ENCODE measurements around the gene RNGTT. TPM values are rescaled to one million over a fixed set of nuclear protein-coding genes. Genes with fewer than 3 reads are reported as not detected.

The RNGTT gene
- total and polyA plus RNA-seq, 2 donors: 11.2 to 23.2 TPM

DNA sequence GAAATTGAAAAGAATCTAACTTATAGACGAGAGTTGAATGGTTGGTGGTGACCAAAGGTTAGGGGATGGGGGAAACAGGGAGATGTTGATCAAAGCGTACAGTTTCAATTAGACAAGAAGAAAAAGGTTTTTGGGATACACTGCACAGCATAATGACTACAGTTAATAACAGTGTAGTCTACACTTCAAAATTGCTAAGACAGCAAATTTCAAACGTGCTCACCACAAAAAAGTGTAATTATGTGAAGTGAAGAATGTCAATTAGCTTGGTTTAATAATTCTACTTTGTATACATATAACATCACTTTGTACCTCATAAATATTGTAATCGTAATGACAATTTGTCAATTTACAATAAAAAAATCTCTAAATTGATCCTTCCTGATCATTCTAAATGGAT is 267.5 kb downstream of the RNGTT start:
- Histone ChIP-seq H3K27ac (ENCODE audit: low read depth in 1 of 2, low read length in 1 of 2) (no peak overlapping the region), H3K27me3 (ENCODE audit: control insufficient read depth in 2 of 2, insufficient read depth in 1 of 2, low read length in 1 of 2) (no peaks in the 10 kb centered on the region), H3K9me3 (ENCODE audit: control insufficient read depth in 2 of 2, insufficient read depth in 1 of 2, low read length in 1 of 2) (no peaks in the 10 kb centered on the region), H3K4me3 (ENCODE audit: low read length in 2 of 2) (no peak overlapping the region), H3K36me3 (ENCODE audit: control insufficient read depth in 2 of 2, insufficient read depth in 2 of 2, low read length in 1 of 2) (no peaks in the 10 kb centered on the region), H3K4me1 (ENCODE audit: control insufficient read depth in 2 of 2, insufficient read depth in 2 of 2, low read length in 2 of 2) (no peaks in the 10 kb centered on the region)
- no peak for DNase-seq (ENCODE audit: low read depth in 6 of 9, low spot score in 9 of 9)
- 98% methylated on average over 4 of the region's 4 CpGs for WGBS

- WGBS: 95% methylated on average over 3 of the region's 3 CpGs
- no peaks in the 10 kb centered on the region for H3K36me3 ChIP-seq (ENCODE audit: control insufficient read depth in 2 of 2, insufficient read depth in 2 of 2, low read length in 1 of 2)
Observed at GRCh38 chr6:88683734-88684133, 279.7 kb downstream of the RNGTT start.

DNA sequence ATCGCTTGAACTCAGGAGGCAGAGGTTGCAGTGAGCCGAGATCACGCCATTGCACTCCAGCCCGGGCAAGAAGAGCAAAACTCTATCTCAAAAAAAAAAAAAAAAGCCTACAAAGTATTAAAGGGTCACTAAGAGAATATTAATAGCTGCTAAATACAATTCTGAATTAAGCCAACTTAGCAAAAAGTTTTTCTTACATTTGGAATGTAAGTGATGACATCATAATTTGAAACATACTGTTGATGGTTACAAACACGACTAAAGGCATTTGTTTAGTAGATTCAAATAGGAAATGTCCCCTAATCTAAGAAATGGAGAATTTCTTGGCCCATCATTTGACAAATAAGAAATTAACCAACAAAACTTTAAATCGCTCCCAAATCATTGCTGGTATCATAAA is 282.8 kb downstream of the RNGTT start:
- DNase-seq (ENCODE audit: low read depth in 6 of 9, low spot score in 9 of 9): no peak
- H3K27ac ChIP-seq (ENCODE audit: low read depth in 1 of 2, low read length in 1 of 2): no peak overlapping the region
- WGBS: 97% methylated on average over 6 of the region's 6 CpGs
- no peaks in the 10 kb centered on the region for H3K27me3 ChIP-seq (ENCODE audit: control insufficient read depth in 2 of 2, insufficient read depth in 1 of 2, low read length in 1 of 2)
- no peaks in the 10 kb centered on the region for H3K9me3 ChIP-seq (ENCODE audit: control insufficient read depth in 2 of 2, insufficient read depth in 1 of 2, low read length in 1 of 2)
- no peaks in the 10 kb centered on the region for H3K4me1 ChIP-seq (ENCODE audit: control insufficient read depth in 2 of 2, insufficient read depth in 2 of 2, low read length in 2 of 2)
- peaks cover 0 to 3% of the 10 kb centered on the region in 2 donors for H3K36me3 ChIP-seq (ENCODE audit: control insufficient read depth in 2 of 2, insufficient read depth in 2 of 2, low read length in 1 of 2)
- H3K4me3 ChIP-seq (ENCODE audit: low read length in 2 of 2): no peak overlapping the region

More at GRCh38 chr6:88683734-88684133, 279.7 kb downstream of the RNGTT start:
- Histone ChIP-seq H3K4me3 (ENCODE audit: low read length in 2 of 2) (no peak overlapping the region), H3K4me1 (ENCODE audit: control insufficient read depth in 2 of 2, insufficient read depth in 2 of 2, low read length in 2 of 2) (no peaks in the 10 kb centered on the region), H3K27me3 (ENCODE audit: control insufficient read depth in 2 of 2, insufficient read depth in 1 of 2, low read length in 1 of 2) (no peaks in the 10 kb centered on the region), H3K9me3 (ENCODE audit: control insufficient read depth in 2 of 2, insufficient read depth in 1 of 2, low read length in 1 of 2) (no peaks in the 10 kb centered on the region), H3K27ac (ENCODE audit: low read depth in 1 of 2, low read length in 1 of 2) (no peak overlapping the region)
- DNase-seq (ENCODE audit: low read depth in 6 of 9, low spot score in 9 of 9): no peak

DNA sequence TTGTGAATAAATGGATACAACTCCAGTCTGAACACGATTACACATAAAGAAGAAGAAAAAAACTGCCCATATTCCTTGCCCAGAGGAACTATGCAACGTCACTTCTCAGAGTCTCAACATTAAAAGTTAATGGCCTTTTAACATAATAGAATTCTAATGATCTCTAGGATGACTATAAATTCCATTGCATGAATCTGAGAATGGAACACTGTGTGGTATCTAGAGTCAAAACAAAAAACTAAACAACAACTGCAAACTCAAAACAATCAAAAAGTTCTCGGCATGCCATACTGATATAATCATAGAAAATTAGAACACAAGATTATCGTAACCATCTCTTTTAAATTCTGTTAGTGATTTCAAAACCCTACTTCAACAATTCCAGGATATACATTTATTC is 283.6 kb downstream of the RNGTT start:
- Histone ChIP-seq H3K4me1 (ENCODE audit: control insufficient read depth in 2 of 2, insufficient read depth in 2 of 2, low read length in 2 of 2) (no peaks in the 10 kb centered on the region), H3K36me3 (ENCODE audit: control insufficient read depth in 2 of 2, insufficient read depth in 2 of 2, low read length in 1 of 2) (peaks cover 0 to 3% of the 10 kb centered on the region in 2 donors), H3K27ac (ENCODE audit: low read depth in 1 of 2, low read length in 1 of 2) (no peak overlapping the region), H3K9me3 (ENCODE audit: control insufficient read depth in 2 of 2, insufficient read depth in 1 of 2, low read length in 1 of 2) (no peaks in the 10 kb centered on the region), H3K27me3 (ENCODE audit: control insufficient read depth in 2 of 2, insufficient read depth in 1 of 2, low read length in 1 of 2) (no peaks in the 10 kb centered on the region), H3K4me3 (ENCODE audit: low read length in 2 of 2) (no peak overlapping the region)
- WGBS: 98% methylated on average over 4 of the region's 4 CpGs
- DNase-seq (ENCODE audit: low read depth in 6 of 9, low spot score in 9 of 9): no peak

DNA sequence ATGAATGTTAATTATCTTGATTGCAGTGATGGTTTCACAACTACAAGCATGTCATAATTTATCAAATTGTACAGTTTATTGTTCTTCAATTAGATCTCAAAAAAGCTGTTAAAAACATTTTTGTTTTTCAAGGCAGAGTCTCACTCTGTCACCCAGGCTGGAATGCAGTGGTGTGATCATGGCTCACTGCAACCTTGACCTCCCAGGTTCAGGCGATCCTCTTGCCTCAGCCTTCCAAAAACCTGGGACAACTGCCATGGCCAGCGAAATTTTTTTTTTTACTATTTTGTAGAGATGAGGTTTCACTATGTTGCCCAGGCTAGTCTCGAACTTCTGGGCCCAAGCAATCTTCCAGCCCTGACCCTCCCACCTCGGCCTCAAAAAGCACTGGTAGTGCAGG is 286.1 kb downstream of the RNGTT start:
- H3K4me3 ChIP-seq (ENCODE audit: low read length in 2 of 2): no peak overlapping the region
- no peak for DNase-seq (ENCODE audit: low read depth in 6 of 9, low spot score in 9 of 9)
- H3K9me3 ChIP-seq (ENCODE audit: control insufficient read depth in 2 of 2, insufficient read depth in 1 of 2, low read length in 1 of 2): no peaks in the 10 kb centered on the region
- no peak overlapping the region for H3K27ac ChIP-seq (ENCODE audit: low read depth in 1 of 2, low read length in 1 of 2)
- H3K4me1 ChIP-seq (ENCODE audit: control insufficient read depth in 2 of 2, insufficient read depth in 2 of 2, low read length in 2 of 2): no peaks in the 10 kb centered on the region
- peaks cover 0 to 3% of the 10 kb centered on the region in 2 donors for H3K36me3 ChIP-seq (ENCODE audit: control insufficient read depth in 2 of 2, insufficient read depth in 2 of 2, low read length in 1 of 2)
- 96% methylated on average over 4 of the region's 4 CpGs for WGBS
- no peaks in the 10 kb centered on the region for H3K27me3 ChIP-seq (ENCODE audit: control insufficient read depth in 2 of 2, insufficient read depth in 1 of 2, low read length in 1 of 2)

DNA sequence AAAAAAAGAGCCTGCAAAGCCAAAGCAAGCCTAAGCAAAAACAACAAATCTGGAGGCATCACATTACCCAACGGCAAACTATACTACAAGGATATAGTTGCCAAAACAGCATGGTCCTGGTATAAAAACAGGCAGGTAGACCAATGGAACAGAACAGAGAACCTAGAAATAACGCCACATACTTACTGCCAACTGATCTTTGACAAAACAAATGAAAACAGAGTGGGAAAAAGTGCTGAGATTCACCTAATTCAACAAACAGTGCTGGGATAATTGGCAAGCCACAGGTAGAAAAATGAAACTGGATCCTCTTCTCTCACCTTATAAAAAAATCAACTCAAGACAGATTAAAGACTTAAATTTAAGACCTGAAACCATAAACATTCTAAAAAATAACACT is 291.8 kb downstream of the RNGTT start:
- Histone ChIP-seq H3K4me1 (ENCODE audit: control insufficient read depth in 2 of 2, insufficient read depth in 2 of 2, low read length in 2 of 2) (no peaks in the 10 kb centered on the region), H3K27ac (ENCODE audit: low read depth in 1 of 2, low read length in 1 of 2) (no peak overlapping the region), H3K36me3 (ENCODE audit: control insufficient read depth in 2 of 2, insufficient read depth in 2 of 2, low read length in 1 of 2) (peaks cover 7% of the 10 kb centered on the region in 2 donors), H3K4me3 (ENCODE audit: low read length in 2 of 2) (no peak overlapping the region), H3K9me3 (ENCODE audit: control insufficient read depth in 2 of 2, insufficient read depth in 1 of 2, low read length in 1 of 2) (peaks cover 8 to 21% of the 10 kb centered on the region in 2 donors), H3K27me3 (ENCODE audit: control insufficient read depth in 2 of 2, insufficient read depth in 1 of 2, low read length in 1 of 2) (no peaks in the 10 kb centered on the region)
- no peak for DNase-seq (ENCODE audit: low read depth in 6 of 9, low spot score in 9 of 9)
- WGBS: 75% methylated on average over 2 of the region's 2 CpGs

GRCh38 chr6:88670369-88670768 is 293.0 kb downstream of the RNGTT start:
- peak in 1 of 9 donors; percentile 10 for DNase-seq (ENCODE audit: low read depth in 6 of 9, low spot score in 9 of 9)
- Histone ChIP-seq H3K27me3 (ENCODE audit: control insufficient read depth in 2 of 2, insufficient read depth in 1 of 2, low read length in 1 of 2) (no peaks in the 10 kb centered on the region), H3K36me3 (ENCODE audit: control insufficient read depth in 2 of 2, insufficient read depth in 2 of 2, low read length in 1 of 2) (peaks cover 10% of the 10 kb centered on the region in 2 donors), H3K4me1 (ENCODE audit: control insufficient read depth in 2 of 2, insufficient read depth in 2 of 2, low read length in 2 of 2) (no peaks in the 10 kb centered on the region), H3K27ac (ENCODE audit: low read depth in 1 of 2, low read length in 1 of 2) (no peak overlapping the region), H3K4me3 (ENCODE audit: low read length in 2 of 2) (no peak overlapping the region), H3K9me3 (ENCODE audit: control insufficient read depth in 2 of 2, insufficient read depth in 1 of 2, low read length in 1 of 2) (peaks cover 8 to 25% of the 10 kb centered on the region in 2 donors)
- WGBS: 98% methylated on average over 3 of the region's 3 CpGs

- WGBS: 98% methylated on average over 4 of the region's 4 CpGs
Observed at GRCh38 chr6:88669475-88669874, 293.9 kb downstream of the RNGTT start.

DNA sequence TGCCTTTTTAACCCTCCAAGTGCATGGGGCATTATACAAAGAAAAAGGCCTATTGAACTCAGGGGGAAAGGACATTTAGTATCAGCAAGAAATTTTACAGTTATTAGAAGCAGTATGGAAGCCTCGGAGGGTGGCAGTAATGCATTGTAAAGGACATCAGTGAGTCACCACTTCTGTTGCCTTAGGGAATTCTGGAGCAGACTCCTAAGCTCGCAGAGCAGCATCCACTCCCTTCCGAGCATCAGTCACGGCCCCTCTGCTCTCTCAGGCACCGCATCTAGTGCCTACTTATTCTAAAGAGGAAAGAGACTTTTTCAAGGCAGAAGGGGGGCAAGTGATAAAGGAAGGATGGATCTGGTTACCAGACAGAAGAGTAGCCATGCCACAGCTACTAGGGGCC is 296.5 kb downstream of the RNGTT start:
- no peaks in the 10 kb centered on the region for H3K27me3 ChIP-seq (ENCODE audit: control insufficient read depth in 2 of 2, insufficient read depth in 1 of 2, low read length in 1 of 2)
- no peak overlapping the region for H3K4me3 ChIP-seq (ENCODE audit: low read length in 2 of 2)
- no peaks in the 10 kb centered on the region for H3K4me1 ChIP-seq (ENCODE audit: control insufficient read depth in 2 of 2, insufficient read depth in 2 of 2, low read length in 2 of 2)
- peaks cover 10% of the 10 kb centered on the region in 2 donors for H3K36me3 ChIP-seq (ENCODE audit: control insufficient read depth in 2 of 2, insufficient read depth in 2 of 2, low read length in 1 of 2)
- DNase-seq (ENCODE audit: low read depth in 6 of 9, low spot score in 9 of 9): no peak
- H3K27ac ChIP-seq (ENCODE audit: low read depth in 1 of 2, low read length in 1 of 2): no peak overlapping the region
- 97% methylated on average over 5 of the region's 5 CpGs for WGBS
- peaks cover 9 to 41% of the 10 kb centered on the region in 2 donors for H3K9me3 ChIP-seq (ENCODE audit: control insufficient read depth in 2 of 2, insufficient read depth in 1 of 2, low read length in 1 of 2)

More at GRCh38 chr6:88669475-88669874, 293.9 kb downstream of the RNGTT start:
- Histone ChIP-seq H3K27ac (ENCODE audit: low read depth in 1 of 2, low read length in 1 of 2) (no peak overlapping the region), H3K4me1 (ENCODE audit: control insufficient read depth in 2 of 2, insufficient read depth in 2 of 2, low read length in 2 of 2) (no peaks in the 10 kb centered on the region), H3K9me3 (ENCODE audit: control insufficient read depth in 2 of 2, insufficient read depth in 1 of 2, low read length in 1 of 2) (peaks cover 8 to 33% of the 10 kb centered on the region in 2 donors), H3K36me3 (ENCODE audit: control insufficient read depth in 2 of 2, insufficient read depth in 2 of 2, low read length in 1 of 2) (peaks cover 10% of the 10 kb centered on the region in 2 donors), H3K4me3 (ENCODE audit: low read length in 2 of 2) (no peak overlapping the region), H3K27me3 (ENCODE audit: control insufficient read depth in 2 of 2, insufficient read depth in 1 of 2, low read length in 1 of 2) (no peaks in the 10 kb centered on the region)
- DNase-seq (ENCODE audit: low read depth in 6 of 9, low spot score in 9 of 9): no peak

DNA sequence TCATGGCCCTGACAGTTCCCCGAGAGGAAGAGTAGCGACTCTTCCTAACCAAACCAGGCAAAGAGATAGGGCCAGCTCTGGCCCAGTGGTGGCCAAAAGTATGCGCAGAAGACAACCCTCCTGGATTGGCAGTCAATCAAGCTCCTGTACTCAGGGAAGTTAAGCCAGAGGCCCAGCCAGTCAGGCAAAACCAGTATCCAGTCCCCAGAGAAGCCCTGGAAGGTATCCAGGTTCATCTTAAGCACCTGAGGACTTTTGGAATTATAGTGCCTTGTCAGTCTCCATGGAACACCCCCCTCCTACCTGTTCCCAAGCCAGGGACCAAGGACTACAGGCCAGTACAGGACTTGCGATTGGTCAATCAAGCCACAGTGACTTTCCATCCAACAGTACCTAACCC is 298.3 kb downstream of the RNGTT start:
- Histone ChIP-seq H3K27me3 (ENCODE audit: control insufficient read depth in 2 of 2, insufficient read depth in 1 of 2, low read length in 1 of 2) (no peaks in the 10 kb centered on the region), H3K36me3 (ENCODE audit: control insufficient read depth in 2 of 2, insufficient read depth in 2 of 2, low read length in 1 of 2) (peaks cover 10% of the 10 kb centered on the region in 2 donors), H3K27ac (ENCODE audit: low read depth in 1 of 2, low read length in 1 of 2) (no peak overlapping the region), H3K4me1 (ENCODE audit: control insufficient read depth in 2 of 2, insufficient read depth in 2 of 2, low read length in 2 of 2) (no peaks in the 10 kb centered on the region), H3K4me3 (ENCODE audit: low read length in 2 of 2) (no peak overlapping the region), H3K9me3 (ENCODE audit: control insufficient read depth in 2 of 2, insufficient read depth in 1 of 2, low read length in 1 of 2) (peaks cover 4 to 34% of the 10 kb centered on the region in 2 donors)
- 98% methylated on average over 4 of the region's 4 CpGs for whole genome bisulfite sequencing
- no peak for DNase-seq (ENCODE audit: low read depth in 6 of 9, low spot score in 9 of 9)

All from thymus (tissue), 11 donors.